ENCODE results near the gene UBL4B.

Gene UBL4B

GRCh38 chr1:110155878-110156522 lies 43.8 kb downstream of the UBL4B start:
- peak; percentile 48 for DNase-seq (ENCODE audit: low spot score)

GRCh38 chr1:110158261-110158660 lies 46.0 kb downstream of the UBL4B start:
- no peak for DNase-seq (ENCODE audit: low spot score)

- DNase-seq (ENCODE audit: low spot score): no peak
Observed at GRCh38 chr1:110159168-110159567, 46.9 kb downstream of the UBL4B start.

- DNase-seq (ENCODE audit: low spot score): no peak
Observed at GRCh38 chr1:110160538-110161100, 48.4 kb downstream of the UBL4B start.

- no peak for DNase-seq (ENCODE audit: low spot score)
Observed at GRCh38 chr1:110161165-110161564, 48.9 kb downstream of the UBL4B start.

- no peak for DNase-seq (ENCODE audit: low spot score)
Observed at GRCh38 chr1:110161849-110162248, 49.6 kb downstream of the UBL4B start.
